Measurements from ENCODE around the gene GJD3. TPM values are rescaled to one million over a fixed set of nuclear protein-coding genes. Genes with fewer than 3 reads are reported as not detected.

The GJD3 gene
- total and polyA plus RNA-seq, 2 of the 4 experiments (the other 2 are of a cell fraction), result 0.10 TPM; not detected in 1

GRCh38 chr17:40362696-40363110 lies 1.8 kb downstream of the GJD3 start (continued):
- no peak for TF ChIP-seq FOS (IDR thresholded peaks at IDR 0.05; ENCODE audit: low read depth, low read length)

- peak overlapping the region; percentile 93 for H2AFZ ChIP-seq (replicated peaks; ENCODE audit: low read length, poor library complexity)
- 0 out of 2 replicates have a peak overlapping the region, but pooled peaks have one; percentile 43 for H2AK5ac ChIP-seq (ENCODE audit: low read depth, low read length)
- DNase-seq (no peak), ATAC-seq (ENCODE audit: low read depth) (no peak)
- peak overlapping the region; percentile 55; the same call in 1 of the 2 replicates for H3K4ac ChIP-seq (ENCODE audit: low read depth, low read length)
- ChIA-PET CTCF (interaction anchor here (0.6 to 1.5 kb wide), 7 partner anchors 53 to 198 kb away, joined by 3 to 8 read pairs (median 3); no protein-coding TSS in a partner anchor), POLR2A (ENCODE audit: unreplicated experiment) (no interaction called here)
- no peak overlapping the region for H3K56ac ChIP-seq (ENCODE audit: extremely low read depth, insufficient read depth, low read length)
- no peaks in the 10 kb centered on the region for H3K36me3 ChIP-seq (ENCODE audit: control insufficient read depth, insufficient read depth, low read length)
- H4K91ac ChIP-seq (ENCODE audit: insufficient read depth, low read depth, low read length), result no peak overlapping the region
- 0 out of 2 replicates have a peak overlapping the region, but pooled peaks have one; percentile 29 for H3K23ac ChIP-seq (ENCODE audit: low read depth, low read length)
- H3K4me2 ChIP-seq (ENCODE audit: low read depth, low read length), result peak overlapping the region; percentile 30; the same call in 1 of the 2 replicates
- intact Hi-C loops (cut with micrococcal nuclease), result loop anchor here (1.0 to 10.0 kb wide), 2 partner anchors 171 to 433 kb away; partner anchors contain the start of gene KRT28
- no peaks in the 10 kb centered on the region for H3K9me3 ChIP-seq (ENCODE audit: control insufficient read depth, insufficient read depth, low read length)
- H4K5ac ChIP-seq (ENCODE audit: low read depth, low read length), result no peak overlapping the region
- TF ChIP-seq RCOR1 (IDR thresholded peaks at IDR 0.05; ENCODE audit: insufficient replicate concordance, low read length), result no peak
- TF ChIP-seq MAFK (IDR thresholded peaks at IDR 0.05; ENCODE audit: low read depth, low read length), result no peak
- TF ChIP-seq RAD21 (IDR thresholded peaks at IDR 0.05; ENCODE audit: low read length), result no peak
- no peak for TF ChIP-seq POLR2A (IDR thresholded peaks at IDR 0.05; ENCODE audit: low read depth, low read length)
- TF ChIP-seq SMC3 (IDR thresholded peaks at IDR 0.05; ENCODE audit: low read depth, low read length), result no peak
- no peak for TF ChIP-seq MXI1 (IDR thresholded peaks at IDR 0.05; ENCODE audit: borderline replicate concordance, low read depth, low read length)
- no peak for TF ChIP-seq BHLHE40 (IDR thresholded peaks at IDR 0.05; ENCODE audit: low read depth, low read length)
- TF ChIP-seq CEBPB (IDR thresholded peaks at IDR 0.05; ENCODE audit: low read depth, low read length), result no peak
- TF ChIP-seq ELK1 (IDR thresholded peaks at IDR 0.05; ENCODE audit: borderline replicate concordance, low read depth, low read length), result no peak
- no peak for TF ChIP-seq RFX5 (IDR thresholded peaks at IDR 0.05; ENCODE audit: low read depth, low read length)
- H2BK15ac ChIP-seq (ENCODE audit: low read depth, low read length), result no peak overlapping the region
- H3K9ac ChIP-seq (ENCODE audit: low read depth, low read length), result no peak overlapping the region
- H3K79me1 ChIP-seq (ENCODE audit: low read depth in 1 of 2, low read length in 2 of 2), result peaks cover 0 to 7% of the 10 kb centered on the region in 2 experiments; a peak in 1 of 4 replicates
- 69% methylated on average over 20 of the region's 24 CpGs; no CpG with 5 or more reads in 1 of the 2 experiments for WGBS, 2 experiments (ENCODE audit: extremely low coverage in 2 of 2, insufficient read length in 1 of 2)
- no peak overlapping the region for H3K18ac ChIP-seq (ENCODE audit: low read depth, low read length)
- dilution Hi-C loops (cut with HindIII; ENCODE audit: low sequenced_read_pairs, unreplicated experiment), result no loop called here
- H3K14ac ChIP-seq (replicated peaks; ENCODE audit: low read depth, low read length), result no peak overlapping the region
- no peak overlapping the region for H2BK5ac ChIP-seq (ENCODE audit: low read depth, low read length, poor library complexity, severe bottlenecking)
- H3K4me3 ChIP-seq (ENCODE audit: insufficient read depth, low read depth, low read length), result peak overlapping the region; percentile 48
- no peak overlapping the region for H2BK120ac ChIP-seq (ENCODE audit: low read depth, low read length)
- no peaks in the 10 kb centered on the region for H4K20me1 ChIP-seq (ENCODE audit: insufficient read depth, low read length)
- no peak overlapping the region for H2BK20ac ChIP-seq (ENCODE audit: low read depth, low read length)
- H4K8ac ChIP-seq (ENCODE audit: low read depth in 2 of 2, low read length in 2 of 2), result peak overlapping the region in 1 of 2 experiments; percentile 64; a peak in 1 of 4 replicates
- H3K27ac ChIP-seq (ENCODE audit: insufficient read depth, low read length), result no peak overlapping the region
- no peaks in the 10 kb centered on the region for H3K27me3 ChIP-seq (ENCODE audit: control insufficient read depth, insufficient read depth, low read length)
- in situ Hi-C loops (cut with MboI; ENCODE audit: low sequenced_read_pairs), result loop anchor here (5.0 to 25.0 kb wide), 3 partner anchors 170 to 1300 kb away; partner anchors contain the start of genes KRT27 and KRT28
- BruUV-seq (replicated peaks), result no TSS peak
- peak overlapping the region; percentile 65 for H2AK9ac ChIP-seq (replicated peaks; ENCODE audit: low read depth, low read length, poor library complexity)
- peaks cover 4% of the 10 kb centered on the region; the same call in 1 of the 2 replicates for H3K4me1 ChIP-seq (ENCODE audit: control insufficient read depth, insufficient read depth, low read length)
- no peaks in the 10 kb centered on the region; the same call in 1 of the 2 replicates for H3K9me1 ChIP-seq (ENCODE audit: insufficient read depth, low read length)
Measured at GRCh38 chr17:40361925-40362695, 2.4 kb downstream of the GJD3 start.
